Left renal pelvis (tissue), 4 donors: ENCODE measurements around the gene PRDX5. TPM values are rescaled to one million over a fixed set of nuclear protein-coding genes. Genes with fewer than 3 reads are reported as not detected.
"Not testable (repeated sequence)": the region's sequence is repeated elsewhere in the genome, so short reads cannot be mapped to it uniquely, and the experiment has no call there.

ENCODE experiments used
- DNase-seq, 4 donors: peaks; one replicate each; pipeline ENCODE4 v3.0.0-alpha.2; 2013; ENCODE audit warnings: low read depth in 4 of 4, low spot score in 3 of 4
- polyA plus RNA-seq, 4 donors: library from polyadenylated mRNA; unstranded; fragments of 120-200 nt; gene quantifications; one replicate each; pipeline ENCODE4 v1.2.1, GENCODE V29; 2013; ENCODE audit not compliant: insufficient read length in 4 of 4

The PRDX5 gene
- polyA plus RNA-seq, 4 donors, result 156 to 230 (median 184) TPM

- no peak for DNase-seq
Observed at GRCh38 chr11:64323373-64323772, 5.5 kb downstream of the PRDX5 start.

- DNase-seq, result not testable (repeated sequence)
Observed at GRCh38 chr11:64323984-64324383, 6.1 kb downstream of the PRDX5 start.

GRCh38 chr11:64324692-64325469 lies 7.0 kb downstream of the PRDX5 start:
- DNase-seq, result no peak

GRCh38 chr11:64327375-64327774 lies 9.5 kb downstream of the PRDX5 start:
- DNase-seq, result no peak

- DNase-seq, result no peak
Observed at GRCh38 chr11:64327993-64328392, 10.1 kb downstream of the PRDX5 start.

GRCh38 chr11:64330888-64331287 lies 13.0 kb downstream of the PRDX5 start:
- no peak for DNase-seq

GRCh38 chr11:64331569-64332371 lies 13.8 kb downstream of the PRDX5 start:
- no peak for DNase-seq

GRCh38 chr11:64333556-64333955 lies 15.6 kb downstream of the PRDX5 start:
- no peak for DNase-seq

- no peak for DNase-seq
Observed at GRCh38 chr11:64334764-64335735, 17.1 kb downstream of the PRDX5 start.

GRCh38 chr11:64337538-64338249 lies 19.8 kb downstream of the PRDX5 start:
- no peak for DNase-seq

- no peak for DNase-seq
Observed at GRCh38 chr11:64338716-64339115, 20.8 kb downstream of the PRDX5 start.

- DNase-seq, result no peak
Observed at GRCh38 chr11:64339286-64339685, 21.4 kb downstream of the PRDX5 start.

- no peak for DNase-seq
Observed at GRCh38 chr11:64339754-64340408, 22.0 kb downstream of the PRDX5 start, which contains the start of gene CCDC88B. TSS of gene CCDC88B (plus strand) at chr11:64340204. CDS start at chr11:64340267, 63 bp downstream.

- DNase-seq, result no peak
Observed at GRCh38 chr11:64340671-64341335, 22.9 kb downstream of the PRDX5 start.

GRCh38 chr11:64341429-64341828 lies 23.5 kb downstream of the PRDX5 start:
- no peak for DNase-seq

GRCh38 chr11:64341851-64342791 lies 24.2 kb downstream of the PRDX5 start:
- DNase-seq, result peak in 1 of 4 donors; percentile 55

GRCh38 chr11:64342869-64343745 lies 25.2 kb downstream of the PRDX5 start:
- no peak for DNase-seq
